Hepatocyte (in vitro differentiated cells): ENCODE data around the gene FAM83F.

Experiments used
- CTCF ChIP-seq: fragments of 200-600 bp; sonication (generic); IDR thresholded peaks from 2 replicates; pipeline ENCODE4 v1.5.1; 2016; ENCODE audit warnings: antibody characterized with exemption, mild to moderate bottlenecking; ENCODE audit not compliant: poor library complexity
- EZH2 ChIP-seq: fragments of 200-600 bp; sonication (generic); IDR thresholded peaks from 2 replicates; pipeline ENCODE4 v1.6.1; 2016; ENCODE audit warnings: antibody characterized with exemption, mild to moderate bottlenecking, borderline replicate concordance
- EZH2phosphoT487 ChIP-seq: fragments of 200-600 bp; sonication (generic); IDR thresholded peaks from one replicate; pipeline ENCODE4 v1.6.1; 2018; ENCODE audit warnings: antibody characterized with exemption, mild to moderate bottlenecking, low read depth, moderate library complexity; ENCODE audit not compliant: unreplicated experiment, severe bottlenecking

- TF ChIP-seq CTCF (no peak), EZH2 (no peak), EZH2phosphoT487 (no peak)
Measured at GRCh38 chr22:40019100-40019499, 24.3 kb downstream of the FAM83F start.
